HG03066 (cell line): Measurements from ENCODE around the gene ALOX12.
A peak's percentile ranks its signal among the peaks of the same experiment; 100 is the strongest.

Source experiments
- ATAC-seq: cut with Tn5 transposase; IDR thresholded peaks from one replicate; pipeline ENCODE4 v1.9.1; 2021; ENCODE audit warnings: low read depth; ENCODE audit not compliant: unreplicated experiment

Gene ALOX12

DNA sequence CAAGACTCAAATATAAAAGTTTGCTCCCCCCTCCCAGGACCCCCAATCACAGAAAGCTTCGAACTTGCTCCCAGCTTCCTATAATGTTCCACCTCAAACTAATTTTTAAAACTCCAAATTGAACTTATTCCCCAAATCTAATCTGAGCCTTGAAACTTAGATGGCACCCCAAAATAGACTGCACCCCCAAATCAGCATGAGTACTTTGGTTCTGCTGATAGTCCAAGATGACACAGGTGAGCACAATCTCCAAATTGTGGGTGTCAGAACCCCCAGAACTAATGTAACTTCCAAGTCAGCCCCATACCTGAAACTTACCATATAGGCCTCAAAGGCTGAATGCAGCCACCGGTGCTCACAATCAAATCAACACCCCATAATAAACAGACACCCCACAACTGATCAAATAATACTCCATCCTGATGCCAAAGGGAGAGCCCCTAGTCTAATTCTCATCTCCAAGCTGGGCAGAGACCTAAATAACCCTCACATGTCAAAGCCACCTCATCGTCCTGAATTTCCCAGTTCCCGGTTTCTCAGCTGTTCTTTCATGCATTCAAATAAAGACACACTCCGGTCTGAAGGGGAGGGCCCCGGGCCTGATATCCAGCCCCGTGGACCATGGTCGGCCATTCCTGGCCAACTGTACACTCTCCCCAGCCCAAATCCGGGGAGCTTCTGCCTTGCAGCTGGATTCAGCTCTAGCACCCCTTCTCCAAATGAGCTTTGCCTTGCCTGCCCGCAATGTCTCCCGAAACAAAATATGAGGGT lies 25.2 kb downstream of the ALOX12 start:
- ATAC-seq, result no peak

DNA sequence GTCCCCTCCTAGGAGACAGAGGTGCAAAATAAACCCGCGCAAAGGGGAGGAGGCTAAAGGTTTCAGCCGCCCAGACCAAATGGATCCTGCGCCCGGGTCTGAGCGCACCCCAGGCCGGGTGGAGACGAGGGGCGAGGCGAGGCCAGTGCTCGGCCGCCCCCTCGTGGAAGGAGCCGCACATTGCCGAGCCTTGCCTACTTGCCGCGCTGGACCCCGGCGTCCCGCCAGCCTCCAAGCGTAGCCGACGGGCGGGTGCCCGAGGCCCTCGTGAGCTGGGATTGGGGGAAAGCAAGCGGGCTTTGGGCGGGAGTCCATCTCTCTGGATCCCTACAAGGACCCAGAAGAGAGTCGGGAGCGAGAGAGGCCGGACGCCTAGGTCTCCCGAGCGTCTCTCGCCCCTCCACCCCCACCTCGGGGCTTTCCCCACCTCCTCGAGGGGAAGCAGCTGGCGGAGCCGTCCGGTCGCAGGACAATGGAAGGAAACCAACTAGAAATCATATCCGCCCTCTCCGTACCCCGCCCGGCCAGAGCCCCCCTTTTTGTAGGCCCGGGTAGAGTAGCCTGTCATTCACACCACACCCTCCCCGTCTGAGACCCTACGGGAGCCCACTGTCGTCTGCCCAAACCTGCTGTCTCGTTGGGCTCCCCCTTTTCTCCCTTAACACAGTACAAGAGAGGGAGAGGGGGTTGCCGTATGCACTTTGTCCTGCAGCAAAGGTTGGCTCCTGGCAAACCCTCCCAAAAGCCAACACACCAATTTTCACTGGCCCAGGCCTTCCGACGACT lies 26.3 kb downstream of the ALOX12 start:
- ATAC-seq, result peak; percentile 50

DNA sequence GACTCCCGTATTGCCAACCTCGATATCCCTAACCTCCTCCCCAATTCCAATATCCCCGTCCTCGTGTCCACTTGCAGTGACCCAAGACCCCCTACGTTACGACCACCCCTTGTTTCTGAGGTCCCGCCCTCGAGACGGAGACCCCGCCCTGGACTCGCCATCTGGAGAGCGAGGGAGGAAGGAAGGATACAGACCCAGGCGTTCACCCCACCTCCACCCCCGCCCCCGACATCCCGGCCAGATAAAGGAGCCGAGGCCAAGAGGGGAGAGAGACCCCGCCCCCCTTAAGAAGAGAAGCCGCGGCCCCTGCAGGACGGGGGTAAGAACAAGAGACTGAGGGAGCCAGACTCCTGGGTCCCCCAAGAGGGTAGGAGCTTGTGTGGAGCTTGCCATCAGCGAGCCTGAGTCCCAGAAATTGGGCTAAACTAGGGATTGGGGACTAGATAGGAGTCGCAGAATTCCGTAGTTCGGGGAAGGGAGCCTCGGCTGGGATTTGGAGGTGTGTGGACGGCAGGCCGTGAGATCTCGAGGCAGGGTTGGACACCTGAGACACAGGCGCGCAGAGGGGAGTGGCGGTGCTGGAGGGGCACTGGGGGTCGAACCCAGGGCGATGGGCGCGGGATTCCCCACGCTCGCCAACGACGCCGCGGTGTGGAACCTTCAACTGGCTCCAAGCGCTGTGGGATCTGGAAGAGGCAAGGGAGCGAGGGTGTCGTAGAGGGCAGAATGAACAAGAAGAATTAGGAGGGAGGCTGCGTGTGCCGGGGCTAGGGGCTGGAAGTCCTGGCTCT lies 27.1 kb downstream of the ALOX12 start, which contains the start of gene BCL6B:
BCL6B (plus strand) TSS at position 270 of the 791 bp plus-strand sequence. CDS start 622 bp downstream, outside the sequence.
- ATAC-seq, result no peak

DNA sequence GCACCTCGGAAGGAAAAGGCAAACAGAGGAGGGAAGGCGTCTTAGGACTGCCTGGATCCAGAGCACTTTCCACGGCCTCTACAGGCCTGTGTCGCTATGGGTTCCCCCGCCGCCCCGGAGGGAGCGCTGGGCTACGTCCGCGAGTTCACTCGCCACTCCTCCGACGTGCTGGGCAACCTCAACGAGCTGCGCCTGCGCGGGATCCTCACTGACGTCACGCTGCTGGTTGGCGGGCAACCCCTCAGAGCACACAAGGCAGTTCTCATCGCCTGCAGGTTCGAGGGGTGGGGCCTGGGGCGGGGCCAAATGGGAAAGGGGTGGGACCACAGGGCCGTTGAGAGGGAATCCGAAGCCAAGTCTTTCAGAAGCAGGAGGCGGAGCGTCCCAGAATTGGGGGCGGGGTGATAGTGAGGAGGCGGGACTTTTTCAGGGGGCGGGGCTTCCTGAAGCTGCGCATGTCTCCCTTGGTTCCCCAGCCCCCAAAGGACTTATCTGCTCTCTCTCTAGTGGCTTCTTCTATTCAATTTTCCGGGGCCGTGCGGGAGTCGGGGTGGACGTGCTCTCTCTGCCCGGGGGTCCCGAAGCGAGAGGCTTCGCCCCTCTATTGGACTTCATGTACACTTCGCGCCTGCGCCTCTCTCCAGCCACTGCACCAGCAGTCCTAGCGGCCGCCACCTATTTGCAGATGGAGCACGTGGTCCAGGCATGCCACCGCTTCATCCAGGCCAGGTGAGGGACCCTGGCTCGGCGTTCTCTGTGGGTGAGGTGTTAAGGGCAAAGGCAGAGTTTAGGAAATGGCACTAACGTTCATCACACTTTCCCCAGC lies 27.9 kb downstream of the ALOX12 start:
- ATAC-seq, result no peak

DNA sequence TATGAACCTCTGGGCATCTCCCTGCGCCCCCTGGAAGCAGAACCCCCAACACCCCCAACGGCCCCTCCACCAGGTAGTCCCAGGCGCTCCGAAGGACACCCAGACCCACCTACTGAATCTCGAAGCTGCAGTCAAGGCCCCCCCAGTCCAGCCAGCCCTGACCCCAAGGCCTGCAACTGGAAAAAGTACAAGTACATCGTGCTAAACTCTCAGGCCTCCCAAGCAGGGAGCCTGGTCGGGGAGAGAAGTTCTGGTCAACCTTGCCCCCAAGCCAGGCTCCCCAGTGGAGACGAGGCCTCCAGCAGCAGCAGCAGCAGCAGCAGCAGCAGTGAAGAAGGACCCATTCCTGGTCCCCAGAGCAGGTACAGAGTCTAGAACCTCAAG lies 28.5 kb downstream of the ALOX12 start:
- no peak for ATAC-seq

DNA sequence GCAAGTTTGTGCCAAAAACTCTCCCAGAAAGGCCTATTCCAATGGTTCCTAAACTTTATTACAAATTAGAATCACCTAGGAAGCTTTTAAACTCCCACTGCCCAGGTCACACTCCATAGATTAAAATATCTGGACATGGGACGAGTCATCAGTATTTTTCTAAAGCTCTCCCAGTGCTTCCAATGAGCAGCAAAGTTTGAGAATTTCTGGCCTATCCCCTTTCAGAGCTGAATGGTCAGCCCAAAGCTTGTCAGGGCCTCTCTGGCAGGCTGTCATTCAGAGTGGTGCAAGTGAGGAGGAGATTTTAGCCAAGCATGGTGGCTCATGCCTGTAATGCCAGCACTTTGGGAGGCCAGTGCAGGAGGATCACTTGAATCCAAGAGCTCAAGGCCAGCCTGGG lies 29.4 kb downstream of the ALOX12 start:
- no peak for ATAC-seq

DNA sequence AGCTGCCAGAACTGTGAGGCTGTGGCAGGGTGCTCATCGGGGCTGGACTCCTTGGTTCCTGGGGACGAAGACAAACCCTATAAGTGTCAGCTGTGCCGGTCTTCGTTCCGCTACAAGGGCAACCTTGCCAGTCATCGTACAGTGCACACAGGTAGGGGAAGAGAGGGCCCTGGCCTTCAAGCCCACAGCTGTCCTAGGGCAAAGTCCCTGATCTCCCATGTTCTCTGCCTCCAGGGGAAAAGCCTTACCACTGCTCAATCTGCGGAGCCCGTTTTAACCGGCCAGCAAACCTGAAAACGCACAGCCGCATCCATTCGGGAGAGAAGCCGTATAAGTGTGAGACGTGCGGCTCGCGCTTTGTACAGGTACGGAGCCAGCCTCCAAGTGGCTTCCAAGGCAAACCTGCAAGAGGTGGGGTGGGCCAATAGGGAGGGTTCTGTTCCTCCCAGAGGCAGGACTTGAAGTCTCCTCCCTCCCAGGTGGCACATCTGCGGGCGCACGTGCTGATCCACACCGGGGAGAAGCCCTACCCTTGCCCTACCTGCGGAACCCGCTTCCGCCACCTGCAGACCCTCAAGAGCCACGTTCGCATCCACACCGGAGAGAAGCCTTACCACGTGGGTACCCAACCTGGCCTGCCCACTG lies 30.7 kb downstream of the ALOX12 start:
- no peak for ATAC-seq

DNA sequence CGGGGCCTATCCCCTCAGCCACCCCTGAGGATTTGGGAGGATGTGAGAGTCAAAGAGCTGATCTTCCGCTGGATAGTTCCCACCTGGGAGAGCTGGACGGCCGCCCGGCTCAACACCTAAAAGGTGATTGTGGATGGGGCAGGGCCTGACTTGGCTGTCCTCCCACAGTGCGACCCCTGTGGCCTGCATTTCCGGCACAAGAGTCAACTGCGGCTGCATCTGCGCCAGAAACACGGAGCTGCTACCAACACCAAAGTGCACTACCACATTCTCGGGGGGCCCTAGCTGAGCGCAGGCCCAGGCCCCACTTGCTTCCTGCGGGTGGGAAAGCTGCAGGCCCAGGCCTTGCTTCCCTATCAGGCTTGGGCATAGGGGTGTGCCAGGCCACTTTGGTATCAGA lies 31.5 kb downstream of the ALOX12 start:
- no peak for ATAC-seq

DNA sequence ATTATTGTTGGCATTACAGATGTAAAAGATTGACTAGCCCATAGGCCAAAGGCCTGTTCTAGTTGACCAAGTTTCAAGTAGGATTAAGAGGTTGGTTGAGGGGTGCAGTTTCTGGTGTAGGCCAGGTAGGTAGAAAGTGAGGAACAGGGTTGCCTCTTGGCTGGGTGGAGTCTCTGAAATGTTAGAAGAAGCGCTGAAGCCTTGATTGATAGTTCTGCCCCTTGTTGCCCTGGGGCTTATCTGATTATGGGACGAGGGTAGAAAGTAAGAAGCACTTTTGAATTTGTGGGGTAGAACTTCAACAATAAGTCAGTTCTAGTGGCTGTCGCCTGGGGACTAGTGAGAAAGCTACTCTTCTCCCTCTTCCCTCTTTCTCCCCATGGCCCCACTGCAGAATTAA lies 33.2 kb downstream of the ALOX12 start:
- ATAC-seq, result no peak

DNA sequence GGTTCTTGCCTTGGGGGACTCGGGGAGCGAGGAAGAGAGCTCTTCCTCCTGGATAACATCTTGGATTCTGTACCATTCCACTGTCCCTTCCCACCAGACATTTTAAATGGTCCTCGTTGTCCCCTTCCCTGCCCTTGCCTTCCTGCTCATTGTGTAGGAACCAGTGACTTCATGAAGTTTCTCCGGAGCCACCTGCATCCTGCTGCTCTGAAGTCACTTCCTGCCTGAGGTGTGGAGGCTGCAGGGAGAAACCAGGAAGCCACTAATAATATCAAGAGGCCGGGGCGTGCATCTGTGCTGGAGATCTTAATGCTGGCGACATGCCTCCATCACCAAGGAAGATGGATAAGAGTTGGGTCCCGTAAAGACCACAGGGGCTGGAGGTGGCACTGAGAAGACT lies 33.8 kb downstream of the ALOX12 start:
- ATAC-seq, result no peak

DNA sequence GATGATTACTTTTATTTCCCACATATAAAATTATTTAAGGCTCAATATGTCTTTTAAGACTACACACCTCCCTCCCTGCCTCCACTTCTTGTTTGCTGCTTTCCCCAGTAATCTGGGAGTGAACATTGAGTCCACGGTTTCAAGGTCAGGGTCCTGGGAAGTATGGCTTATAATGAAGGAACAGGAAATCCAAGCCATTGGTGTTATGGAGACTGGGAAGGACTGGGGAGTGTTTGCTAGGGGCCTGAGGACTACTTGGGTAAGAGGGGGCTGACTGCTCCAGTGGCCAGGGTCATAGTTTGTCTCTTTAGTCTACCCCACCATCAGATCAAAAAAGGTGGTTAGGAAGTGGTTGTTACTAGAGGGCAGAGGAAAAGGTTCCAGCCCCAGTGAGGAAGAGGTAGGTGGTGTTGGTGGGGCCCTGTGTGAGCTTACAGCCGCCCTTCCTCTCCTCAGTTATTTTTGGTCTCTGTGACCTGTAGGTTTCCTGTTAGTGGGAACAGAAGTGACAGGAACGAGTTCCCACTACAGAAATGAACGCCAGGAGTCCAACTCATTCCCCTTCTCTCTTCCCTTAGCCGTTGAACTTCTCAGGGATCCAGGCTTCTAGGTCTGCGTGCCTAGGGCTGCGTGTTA lies 39.2 kb downstream of the ALOX12 start:
- no peak for ATAC-seq

DNA sequence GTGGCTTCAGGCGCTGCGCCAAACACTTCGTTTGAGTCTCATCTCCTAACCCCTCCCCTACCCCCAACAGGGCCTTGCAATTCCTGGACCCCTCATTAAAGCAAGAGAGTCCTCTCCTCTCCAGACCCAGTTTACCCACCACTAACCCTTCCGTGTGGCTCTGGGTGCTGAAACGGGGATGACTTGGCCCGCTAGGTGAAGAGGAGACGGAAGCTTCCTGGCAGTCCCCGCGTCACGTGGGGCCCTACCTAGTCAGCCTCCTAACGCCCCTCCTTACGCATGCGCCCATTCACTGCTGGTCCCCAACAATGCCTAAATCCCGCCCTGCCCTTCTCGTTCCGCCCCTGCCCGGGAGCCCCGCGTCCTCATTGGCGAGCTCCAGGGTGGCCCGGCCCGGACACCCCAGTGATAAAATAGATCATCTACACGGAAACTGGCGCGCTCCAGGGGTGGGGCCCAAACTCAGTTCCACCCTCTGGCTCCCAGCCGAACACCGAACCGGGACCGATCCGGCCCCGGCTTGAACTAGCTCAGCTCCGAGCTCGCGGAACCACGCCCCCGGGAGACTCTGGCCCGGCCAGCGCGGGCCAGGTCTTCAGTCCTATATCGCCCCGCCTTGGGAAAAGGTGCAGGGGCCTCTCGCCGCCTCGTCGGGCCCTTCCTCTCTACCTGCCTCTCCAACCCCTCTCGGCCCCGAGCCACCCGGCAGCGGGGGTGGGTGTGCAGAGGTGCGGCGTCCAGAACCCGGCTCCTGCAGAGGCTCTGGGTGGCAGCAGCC lies 39.9 kb downstream of the ALOX12 start, which contains the start of gene SLC16A13:
SLC16A13 (plus strand) TSS at position 425 of the 778 bp plus-strand sequence. CDS start 368 bp downstream, outside the sequence.
- ATAC-seq, result peak; percentile 90

DNA sequence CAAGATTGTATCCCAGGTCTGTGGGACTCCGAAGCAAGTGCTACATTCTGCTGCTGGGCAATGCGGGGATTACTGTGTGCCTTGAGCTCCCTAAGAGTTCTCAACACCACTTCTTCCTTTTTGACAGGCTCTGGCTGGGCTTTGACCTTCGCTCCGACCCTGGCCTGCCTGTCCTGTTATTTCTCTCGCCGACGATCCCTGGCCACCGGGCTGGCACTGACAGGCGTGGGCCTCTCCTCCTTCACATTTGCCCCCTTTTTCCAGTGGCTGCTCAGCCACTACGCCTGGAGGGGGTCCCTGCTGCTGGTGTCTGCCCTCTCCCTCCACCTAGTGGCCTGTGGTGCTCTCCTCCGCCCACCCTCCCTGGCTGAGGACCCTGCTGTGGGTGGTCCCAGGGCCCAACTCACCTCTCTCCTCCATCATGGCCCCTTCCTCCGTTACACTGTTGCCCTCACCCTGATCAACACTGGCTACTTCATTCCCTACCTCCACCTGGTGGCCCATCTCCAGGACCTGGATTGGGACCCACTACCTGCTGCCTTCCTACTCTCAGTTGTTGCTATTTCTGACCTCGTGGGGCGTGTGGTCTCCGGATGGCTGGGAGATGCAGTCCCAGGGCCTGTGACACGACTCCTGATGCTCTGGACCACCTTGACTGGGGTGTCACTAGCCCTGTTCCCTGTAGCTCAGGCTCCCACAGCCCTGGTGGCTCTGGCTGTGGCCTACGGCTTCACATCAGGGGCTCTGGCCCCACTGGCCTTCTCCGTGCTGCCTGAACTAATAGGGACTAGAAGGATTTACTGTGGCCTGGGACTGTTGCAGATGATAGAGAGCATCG lies 42.4 kb downstream of the ALOX12 start:
- ATAC-seq, result no peak

DNA sequence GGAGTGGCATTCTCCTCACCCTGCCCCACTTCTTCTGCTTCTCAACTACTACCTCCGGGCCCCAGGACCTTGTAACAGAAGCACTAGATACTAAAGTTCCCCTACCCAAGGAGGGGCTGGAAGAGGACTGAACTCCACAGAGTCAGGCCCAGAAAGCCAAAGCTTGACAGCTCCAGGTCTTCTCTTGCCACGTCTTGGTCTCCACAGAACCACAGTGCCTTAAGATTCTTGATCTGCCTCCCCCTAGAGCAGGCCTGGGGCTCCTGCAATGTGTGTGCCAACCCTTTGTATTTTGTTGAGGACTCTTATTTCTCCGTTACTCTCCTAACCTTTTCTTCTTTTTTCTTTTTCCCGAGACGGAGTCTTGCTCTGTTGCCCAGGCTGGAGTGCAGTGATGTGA lies 44.0 kb downstream of the ALOX12 start:
- no peak for ATAC-seq

DNA sequence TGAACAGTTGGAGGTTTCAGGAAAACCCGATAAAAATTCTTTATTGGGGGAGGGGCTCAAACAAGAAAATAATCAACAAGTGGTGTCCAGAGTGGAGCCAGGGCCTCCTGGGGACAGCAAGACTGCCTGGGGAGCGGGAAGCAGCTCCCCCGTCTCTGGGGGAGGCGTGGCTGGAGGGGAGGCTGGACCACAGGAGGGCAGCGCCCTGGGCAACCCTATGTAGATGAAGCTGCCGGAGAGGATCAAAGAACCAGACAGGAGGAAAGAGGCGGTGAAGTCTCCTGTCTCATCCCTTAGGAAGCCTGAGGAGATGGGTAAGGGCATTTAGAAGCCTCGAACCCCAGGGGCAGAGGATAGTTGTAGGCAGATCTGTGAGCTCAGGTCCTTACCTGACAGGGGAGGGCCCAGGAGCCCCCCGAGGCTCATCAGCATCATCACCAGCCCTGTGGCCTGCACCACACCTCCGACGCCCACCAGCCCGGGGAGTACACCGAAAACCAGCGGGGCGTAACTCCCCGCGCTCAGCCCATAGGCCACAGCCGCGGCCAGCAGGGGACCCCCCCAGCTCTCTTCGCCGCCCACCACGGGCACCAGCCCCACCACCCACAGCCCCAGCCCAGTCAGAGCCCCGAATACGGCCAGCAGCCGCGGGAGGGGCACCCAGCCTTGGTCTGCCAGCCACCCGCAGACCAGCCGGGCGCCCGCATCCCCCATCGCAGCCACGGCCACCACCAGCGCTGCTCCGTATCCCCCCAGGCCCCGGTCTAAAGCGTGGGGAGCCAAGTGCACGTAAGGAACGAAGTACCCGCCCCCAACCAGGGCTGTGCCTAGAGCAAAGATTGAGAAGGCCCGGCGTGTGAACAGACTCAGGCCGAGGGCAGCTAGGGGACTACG lies 46.0 kb downstream of the ALOX12 start:
- no peak for ATAC-seq

DNA sequence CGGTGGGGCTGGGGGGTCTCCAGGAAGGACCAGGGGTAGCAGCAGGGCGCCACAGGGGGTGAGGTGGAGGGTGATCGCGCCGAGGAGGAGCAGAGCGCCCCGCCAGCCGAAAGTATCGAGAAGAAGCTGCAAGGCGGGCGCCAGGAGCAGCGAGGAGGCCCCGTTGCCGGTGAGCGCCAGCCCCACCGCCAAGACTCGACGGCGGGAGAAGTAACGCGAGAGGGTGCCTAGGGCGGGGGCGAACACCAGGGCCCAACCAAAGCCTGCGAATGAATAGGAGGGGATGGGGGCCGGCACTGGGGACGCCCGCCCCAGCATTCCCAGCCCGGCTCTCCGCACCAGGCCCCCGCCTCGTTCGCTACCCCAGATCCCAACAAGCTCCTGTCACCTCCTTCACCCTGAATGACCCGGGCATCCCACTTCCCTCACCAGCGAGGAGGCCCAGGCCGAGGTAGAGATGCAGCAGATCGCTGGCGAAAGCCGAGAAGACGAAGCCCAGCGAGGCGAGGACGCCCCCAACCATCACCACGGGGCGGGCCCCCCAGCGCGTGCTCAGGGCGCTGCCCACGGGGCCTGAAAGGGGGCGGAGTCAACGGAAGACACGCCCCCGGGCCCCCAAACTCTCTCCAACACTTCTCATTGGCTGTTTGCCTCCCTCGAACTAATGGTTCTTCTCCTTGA lies 46.8 kb downstream of the ALOX12 start:
- ATAC-seq, result no peak
